HG03520 (cell line): ENCODE data around the gene MZT1.
"Not testable (repeated sequence)": the region's sequence is repeated elsewhere in the genome, so short reads cannot be mapped to it uniquely, and the experiment has no call there.

Experiments
- ATAC-seq: cut with Tn5 transposase; IDR thresholded peaks from one replicate; pipeline ENCODE4 v1.9.1; 2021; ENCODE audit warnings: mild to moderate bottlenecking, moderate library complexity; ENCODE audit not compliant: unreplicated experiment

Gene MZT1, protein sequence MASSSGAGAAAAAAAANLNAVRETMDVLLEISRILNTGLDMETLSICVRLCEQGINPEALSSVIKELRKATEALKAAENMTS

GRCh38 chr13:72727417-72728289 lies at the start of gene MZT1, which contains the start of gene BORA:
Gene MZT1 (minus strand): TSS chr13:72727629. CDS start chr13:72727602, 27 bp downstream.
Gene BORA (plus strand): TSS chr13:72727923. CDS start chr13:72728941, 1,018 bp downstream.
- ATAC-seq, result peak; percentile 95

DNA sequence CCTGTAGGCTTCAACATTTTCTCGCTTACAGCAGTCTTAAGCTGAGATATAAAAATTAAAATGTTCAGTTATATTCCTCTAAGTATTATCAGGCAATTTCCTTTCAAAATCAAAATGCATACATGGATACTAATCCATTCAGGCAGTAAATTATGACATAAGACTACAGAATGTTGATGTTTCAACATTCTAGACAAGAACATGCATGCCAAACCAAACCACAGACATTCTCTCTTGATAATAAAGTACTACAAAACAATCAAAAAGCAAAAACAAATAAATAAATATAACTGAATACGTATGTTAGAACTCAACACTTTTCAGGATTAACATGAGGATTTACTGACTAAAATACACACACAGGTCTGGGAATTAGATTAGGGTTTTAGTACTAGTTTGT lies 46.6 kb upstream of the MZT1 start:
- ATAC-seq, result no peak

DNA sequence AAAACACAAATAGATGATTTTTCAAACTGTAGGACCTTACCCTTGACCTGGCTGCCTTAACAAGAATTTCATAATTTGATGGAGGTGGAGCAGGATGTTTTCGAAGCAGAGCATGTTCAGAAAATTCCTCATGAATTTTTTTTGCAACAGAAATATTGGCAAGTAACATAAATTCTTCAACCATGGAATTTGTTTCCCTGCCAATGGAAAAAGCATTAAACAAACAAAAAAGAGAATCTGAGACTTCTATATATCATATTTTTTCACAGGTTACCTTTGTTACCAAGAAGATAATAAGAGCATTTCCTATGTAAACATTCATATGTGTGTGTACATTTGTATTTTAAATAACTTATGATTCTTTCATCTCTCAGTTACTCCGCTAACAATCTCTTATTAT lies 36.0 kb upstream of the MZT1 start:
- ATAC-seq, result no peak

GRCh38 chr13:72760189-72760588 lies 32.8 kb upstream of the MZT1 start:
- no peak for ATAC-seq

DNA sequence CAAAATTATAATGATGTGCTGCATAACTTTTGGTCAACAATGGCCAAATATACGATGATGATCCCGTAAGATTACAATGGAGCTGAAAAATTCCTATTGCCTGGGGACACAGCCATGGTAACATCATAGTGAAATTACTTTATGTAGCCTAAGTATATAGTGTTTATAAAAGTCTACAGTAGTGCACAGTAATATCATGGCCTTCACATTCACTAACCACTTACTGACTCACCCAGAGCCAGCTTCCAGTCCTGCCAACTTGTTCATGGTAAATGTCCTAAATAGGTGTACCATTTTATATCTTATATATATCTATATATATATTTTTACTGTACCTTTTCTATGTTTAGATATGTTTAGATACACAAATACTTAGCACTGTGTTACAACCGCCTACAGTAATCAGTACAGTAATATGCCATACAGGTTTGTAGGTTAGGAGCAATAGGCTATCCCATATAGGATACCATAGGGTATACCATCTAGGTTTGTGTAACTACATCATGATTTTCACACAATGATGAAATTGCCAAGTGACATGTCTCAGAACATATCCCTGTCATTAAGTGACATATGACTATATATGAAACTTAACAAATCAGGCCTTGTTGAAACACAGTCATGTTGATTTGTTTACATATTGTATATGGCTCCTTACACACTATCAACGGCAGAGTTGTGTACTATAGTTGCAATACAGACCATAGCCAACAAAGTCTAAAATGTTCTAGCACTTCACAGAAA lies 30.5 kb upstream of the MZT1 start:
- ATAC-seq, result no peak

DNA sequence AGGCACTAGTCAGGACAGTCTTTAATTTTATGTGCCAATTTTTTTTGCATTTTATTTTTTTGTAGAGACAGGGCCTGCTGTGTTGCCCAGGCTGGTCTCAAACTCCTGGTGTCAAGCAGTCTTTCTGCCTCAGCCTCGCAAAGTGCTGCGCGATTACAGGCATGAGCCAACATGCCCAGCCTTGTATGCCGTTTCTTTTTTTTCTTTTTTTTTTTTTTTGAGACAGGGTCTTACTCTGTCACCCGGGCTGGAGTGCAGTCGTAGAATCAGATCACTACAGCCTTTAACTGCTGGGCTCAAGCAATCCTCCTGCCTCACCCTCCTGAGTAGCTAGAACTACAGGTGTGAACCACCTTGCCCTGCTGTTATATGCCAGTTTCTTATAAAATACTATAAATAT lies 26.7 kb upstream of the MZT1 start:
- ATAC-seq, result no peak

DNA sequence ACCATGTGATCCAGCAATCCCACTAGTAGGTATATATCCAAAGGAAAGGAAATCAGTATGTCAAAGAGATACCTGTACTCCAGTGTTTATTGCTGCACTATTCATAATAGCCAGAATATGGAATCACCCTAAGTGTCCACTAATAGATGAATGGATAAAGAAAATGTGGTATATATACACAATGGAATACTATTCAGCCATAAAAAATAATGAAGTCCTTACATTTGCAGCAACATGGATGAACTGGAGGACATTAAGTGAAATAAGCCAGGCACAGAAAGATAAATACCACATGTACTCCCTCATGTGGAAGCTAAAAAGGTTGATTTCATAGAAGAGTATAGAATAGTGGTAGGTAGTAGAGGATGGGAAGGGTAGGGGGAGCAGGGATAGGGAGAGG lies 23.8 kb upstream of the MZT1 start:
- no peak for ATAC-seq

DNA sequence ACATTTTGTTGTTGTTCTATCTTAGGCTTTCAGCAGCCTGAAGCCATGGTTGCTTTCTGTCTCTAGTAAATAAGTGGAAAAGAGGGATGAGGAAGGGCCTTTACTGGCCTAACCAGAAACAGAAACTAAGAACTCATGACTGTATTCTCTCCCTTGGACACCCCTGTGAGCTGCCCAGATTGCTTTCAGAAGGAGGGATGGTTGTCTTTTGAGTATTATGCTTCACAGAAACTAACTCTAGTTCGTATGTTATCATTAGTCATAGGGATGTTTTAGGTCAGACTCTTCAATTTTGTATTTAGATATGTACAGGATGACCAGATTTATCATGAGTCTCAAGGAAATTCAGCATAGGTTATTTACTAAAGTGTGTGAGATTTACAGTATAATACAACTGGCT lies 17.8 kb upstream of the MZT1 start:
- ATAC-seq, result peak; percentile 47

GRCh38 chr13:72740015-72740414 lies 12.6 kb upstream of the MZT1 start:
- ATAC-seq, result no peak

DNA sequence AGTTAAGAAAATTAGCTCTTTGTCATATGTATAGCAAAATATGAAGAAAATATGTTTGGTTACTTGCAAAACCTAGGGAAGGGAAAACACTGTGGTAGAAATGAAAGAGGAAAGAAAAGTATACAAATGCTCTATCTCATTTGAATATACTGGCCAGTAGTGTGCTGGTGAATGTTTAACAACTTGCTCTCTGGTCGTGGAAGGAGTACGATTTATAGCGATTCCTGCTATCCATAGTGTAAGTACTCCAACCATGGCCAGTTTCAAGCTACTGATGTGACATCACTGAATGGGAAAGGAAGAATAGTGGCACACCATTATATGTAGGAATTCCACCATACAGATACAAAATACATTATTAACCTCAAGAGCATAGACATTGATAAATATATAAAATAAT lies 9.6 kb upstream of the MZT1 start:
- ATAC-seq, result no peak

DNA sequence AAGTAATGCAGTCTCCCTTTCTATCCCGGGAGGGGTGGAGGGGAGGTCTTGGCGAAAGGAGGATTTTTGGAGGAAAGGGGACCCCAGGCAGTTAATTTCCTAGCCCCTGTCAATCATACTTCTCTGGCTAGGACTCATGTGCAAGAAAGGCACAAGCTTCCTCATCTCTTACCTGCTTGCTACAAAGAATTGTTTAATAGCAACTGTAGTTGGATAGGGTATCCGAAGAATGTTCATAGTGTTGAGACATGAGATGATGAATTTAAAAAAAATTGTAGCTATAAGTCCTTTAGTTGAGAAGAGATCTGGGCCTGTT lies 819 bp upstream of the MZT1 start:
- no peak for ATAC-seq

GRCh38 chr13:72726726-72727416 lies 558 bp downstream of the MZT1 start:
- ATAC-seq, result peak; percentile 21

DNA sequence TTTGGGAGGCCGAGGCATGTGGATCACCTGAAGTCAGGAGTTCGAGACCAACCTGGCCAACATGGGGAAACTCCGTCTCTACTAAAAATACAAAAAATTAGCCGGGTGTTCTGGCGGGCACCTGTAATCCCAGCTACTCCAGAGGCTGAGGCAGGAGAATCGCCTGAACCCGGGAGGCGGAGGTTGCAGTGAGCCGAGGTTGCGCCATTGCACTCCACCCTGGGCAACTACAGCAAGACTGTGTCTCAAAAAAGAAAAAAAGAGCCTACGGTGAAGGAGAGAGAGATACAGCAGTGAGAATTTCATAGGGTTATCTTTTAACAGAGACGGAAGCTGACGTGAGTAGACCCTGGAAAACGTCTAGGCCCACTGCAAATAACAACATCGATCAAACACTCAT lies 1.2 kb downstream of the MZT1 start:
- not testable (repeated sequence) for ATAC-seq

DNA sequence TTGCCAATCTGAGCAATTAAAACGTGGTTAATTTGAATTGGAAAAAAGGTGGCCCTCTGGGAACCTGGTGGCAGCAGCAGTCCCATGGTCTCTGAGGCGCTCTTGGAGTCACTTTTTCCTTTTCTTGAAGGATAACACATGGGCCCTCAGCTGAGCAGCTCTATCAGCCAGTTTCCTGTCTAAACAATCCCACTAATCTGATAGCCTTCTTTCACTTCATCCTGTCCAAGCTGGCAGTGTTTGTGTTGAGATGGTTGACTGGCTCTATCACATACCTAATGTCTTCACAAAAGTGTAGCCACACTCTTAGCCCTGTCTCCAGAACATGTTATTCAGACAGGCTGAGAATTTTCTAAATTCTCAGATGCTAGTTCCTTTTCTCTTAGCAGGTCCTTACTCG lies 10.7 kb downstream of the MZT1 start:
- ATAC-seq, result no peak

DNA sequence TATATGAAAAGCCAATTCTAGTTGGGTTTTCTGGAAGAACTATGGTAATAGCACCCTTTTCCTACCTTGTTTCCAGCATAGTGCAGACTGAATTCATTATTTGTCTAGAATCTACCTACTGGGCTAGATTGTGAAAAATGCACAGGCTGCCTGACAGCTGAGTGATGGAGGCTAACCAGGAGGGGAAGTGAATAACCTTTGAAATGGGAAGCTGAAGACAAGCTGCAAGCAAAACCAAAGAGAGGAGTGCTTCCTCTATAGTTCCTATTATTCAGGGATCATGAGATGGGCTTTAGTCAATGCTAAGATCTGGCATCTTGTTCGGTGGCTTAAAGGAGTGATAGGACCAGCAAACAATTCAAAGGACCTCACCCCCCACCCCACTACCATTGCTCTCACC lies 26.9 kb downstream of the MZT1 start:
- ATAC-seq, result no peak

DNA sequence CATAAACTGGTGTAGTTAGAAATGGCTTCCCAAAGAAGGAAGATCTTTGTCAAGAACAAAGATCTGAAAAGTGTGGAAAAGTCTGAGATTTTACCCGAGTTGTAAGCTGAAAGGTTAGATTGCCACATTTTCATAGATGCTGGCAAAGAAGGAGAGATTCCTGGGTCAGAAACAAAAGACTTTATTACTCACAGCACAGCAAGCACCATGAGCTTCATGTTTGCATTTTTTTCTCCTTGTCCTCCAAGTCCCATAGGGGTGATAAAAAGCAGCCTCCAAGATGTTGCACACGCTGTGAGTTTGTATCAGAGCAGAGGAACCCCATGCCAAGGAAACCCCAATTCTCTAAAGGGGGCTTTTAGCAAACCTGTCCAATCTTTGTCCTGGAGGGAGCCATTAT lies 29.3 kb downstream of the MZT1 start:
- ATAC-seq, result no peak

- ATAC-seq, result no peak
Observed at GRCh38 chr13:72696579-72696978, 30.9 kb downstream of the MZT1 start.

- no peak for ATAC-seq
Observed at GRCh38 chr13:72694314-72694713, 33.1 kb downstream of the MZT1 start.

DNA sequence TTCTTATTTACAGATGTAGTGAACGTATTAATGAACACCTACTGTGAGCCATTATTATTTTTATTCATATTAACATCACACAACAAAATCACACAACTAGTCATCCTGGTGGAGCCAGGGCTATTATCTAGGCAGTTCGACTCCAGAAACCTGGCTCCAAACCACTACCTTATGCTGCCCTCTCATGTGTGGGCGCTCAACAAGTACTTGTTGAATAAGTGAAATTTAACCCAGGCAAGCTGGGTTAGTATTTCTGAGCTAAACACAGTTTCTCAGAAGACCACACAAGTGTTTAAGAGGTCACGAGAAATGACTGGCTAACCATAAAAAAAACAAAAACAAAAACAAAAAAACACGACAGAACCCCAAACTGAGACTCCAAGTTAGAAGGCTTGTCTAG lies 33.6 kb downstream of the MZT1 start:
- ATAC-seq, result no peak

GRCh38 chr13:72692884-72693514 lies 34.4 kb downstream of the MZT1 start:
- no peak for ATAC-seq

DNA sequence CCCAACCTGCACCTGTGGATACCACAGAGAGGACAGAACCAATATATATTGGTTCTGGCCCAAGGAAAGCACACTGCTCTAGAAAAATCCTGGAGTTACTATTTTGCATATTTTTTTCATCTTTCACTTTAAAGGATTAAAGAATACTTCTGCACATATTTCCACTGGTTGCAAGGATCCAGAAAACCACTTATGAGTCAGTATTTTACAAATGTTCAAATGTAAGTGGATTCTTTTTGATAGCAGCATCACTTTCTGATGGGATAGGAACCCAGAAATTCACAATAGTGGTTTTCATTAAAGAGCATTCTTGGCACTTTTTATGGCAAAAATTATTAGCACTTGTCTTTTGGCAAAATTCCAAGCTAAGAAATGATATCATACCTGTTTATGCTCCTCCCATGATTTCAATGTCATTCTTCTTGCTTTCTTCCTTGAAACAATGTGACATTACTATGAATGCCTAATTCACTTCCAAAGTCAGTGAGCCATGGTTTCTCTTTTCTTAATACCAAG lies 38.2 kb downstream of the MZT1 start:
- no peak for ATAC-seq
